SK-N-SH treated with all-trans-retinoic acid at 6 μM for 48 hours (cell line): ENCODE data around the gene POLR3K.

ENCODE experiments used
- ATAC-seq: fragments of 200-7000 bp; cut with Tn5 transposase; 3 replicates; pipeline ENCODE4 v1.9.1; 2020; ENCODE audit warnings: mild to moderate bottlenecking, moderate library complexity
- ARNTL ChIP-seq: fragments of 450-650 bp; formaldehyde crosslinking; IDR thresholded peaks from 2 replicates; pipeline ENCODE4 v1.5.0; 2020; ENCODE audit warnings: low read depth, mild to moderate bottlenecking, moderate library complexity, borderline replicate concordance
- BACH2 ChIP-seq: fragments of 250-450 bp; sonication (Bioruptor Pico); IDR thresholded peaks from 2 replicates; pipeline ENCODE4 v1.9.0; 2021; ENCODE audit warnings: mild to moderate bottlenecking, borderline replicate concordance
- CSDC2 ChIP-seq: fragments of 250-450 bp; sonication (Bioruptor Pico); IDR thresholded peaks from 2 replicates; pipeline ENCODE4 v1.5.0; 2020; ENCODE audit warnings: mild to moderate bottlenecking, moderate library complexity
- GLIS3 ChIP-seq: fragments of 250-450 bp; sonication (Bioruptor Pico); IDR thresholded peaks from 2 replicates; pipeline ENCODE4 v1.5.0; 2020; ENCODE audit warnings: mild to moderate bottlenecking, moderate library complexity
- ISL1 ChIP-seq: fragments of 250-450 bp; sonication (Bioruptor Pico); IDR thresholded peaks from 2 replicates; pipeline ENCODE4 v2.1.2; 2022; ENCODE audit warnings: mild to moderate bottlenecking, moderate library complexity
- OSR1 ChIP-seq: fragments of 250-450 bp; sonication (Bioruptor Pico); IDR thresholded peaks from 2 replicates; pipeline ENCODE4 v1.8.0; 2022; ENCODE audit warnings: moderate library complexity, mild to moderate bottlenecking, inconsistent platforms
- RARB ChIP-seq: fragments of 250-450 bp; sonication (Bioruptor Pico); IDR thresholded peaks from 2 replicates; pipeline ENCODE4 v1.8.0; 2021; ENCODE audit warnings: mild to moderate bottlenecking, moderate library complexity
- SNAI2 ChIP-seq: fragments of 250-450 bp; sonication (Bioruptor Pico); IDR thresholded peaks from 2 replicates; pipeline ENCODE4 v1.5.0; 2020; ENCODE audit warnings: mild to moderate bottlenecking, moderate library complexity
- ZC3H10 ChIP-seq: fragments of 250-450 bp; sonication (Bioruptor Pico); IDR thresholded peaks from 2 replicates; pipeline ENCODE4 v1.5.1; 2021; ENCODE audit warnings: mild to moderate bottlenecking, moderate library complexity
- ZFP3 ChIP-seq: fragments of 250-450 bp; sonication (Bioruptor Pico); IDR thresholded peaks from 2 replicates; pipeline ENCODE4 v1.5.0; 2020; ENCODE audit warnings: mild to moderate bottlenecking, moderate library complexity
- ZFP30 ChIP-seq: fragments of 450-650 bp; formaldehyde crosslinking; IDR thresholded peaks from 2 replicates; pipeline ENCODE4 v1.5.0; 2022; ENCODE audit warnings: mild to moderate bottlenecking, moderate library complexity
- ZNF565 ChIP-seq: fragments of 450-650 bp; formaldehyde crosslinking; conservative IDR thresholded peaks from 2 replicates; pipeline ENCODE4 v1.5.0; 2020; ENCODE audit warnings: low read depth, mild to moderate bottlenecking, moderate library complexity
- ZNF70 ChIP-seq: fragments of 450-650 bp; formaldehyde crosslinking; IDR thresholded peaks from 2 replicates; pipeline ENCODE4 v1.5.0; 2020; ENCODE audit warnings: mild to moderate bottlenecking, moderate library complexity
- TF ChIP-seq, protein P1 (sequence below): fragments of 250-450 bp; sonication (Bioruptor Pico); IDR thresholded peaks from 2 replicates; pipeline ENCODE4 v1.5.0; 2020; ENCODE audit warnings: mild to moderate bottlenecking, moderate library complexity
- TF ChIP-seq, protein P2 (sequence below): fragments of 250-450 bp; sonication (Bioruptor Pico); IDR thresholded peaks from 2 replicates; pipeline ENCODE4 v1.5.1; 2020; ENCODE audit warnings: low read depth, mild to moderate bottlenecking, moderate library complexity
- TF ChIP-seq, protein P3 (sequence below): fragments of 250-450 bp; sonication (Bioruptor Pico); IDR thresholded peaks from 2 replicates; pipeline ENCODE4 v1.8.0; 2020; ENCODE audit warnings: mild to moderate bottlenecking, moderate library complexity, borderline replicate concordance
- TF ChIP-seq, protein P4 (sequence below): fragments of 250-450 bp; sonication (Bioruptor Pico); IDR thresholded peaks from 2 replicates; pipeline ENCODE4 v1.5.1; 2021; ENCODE audit warnings: mild to moderate bottlenecking, moderate library complexity

Gene POLR3K

DNA sequence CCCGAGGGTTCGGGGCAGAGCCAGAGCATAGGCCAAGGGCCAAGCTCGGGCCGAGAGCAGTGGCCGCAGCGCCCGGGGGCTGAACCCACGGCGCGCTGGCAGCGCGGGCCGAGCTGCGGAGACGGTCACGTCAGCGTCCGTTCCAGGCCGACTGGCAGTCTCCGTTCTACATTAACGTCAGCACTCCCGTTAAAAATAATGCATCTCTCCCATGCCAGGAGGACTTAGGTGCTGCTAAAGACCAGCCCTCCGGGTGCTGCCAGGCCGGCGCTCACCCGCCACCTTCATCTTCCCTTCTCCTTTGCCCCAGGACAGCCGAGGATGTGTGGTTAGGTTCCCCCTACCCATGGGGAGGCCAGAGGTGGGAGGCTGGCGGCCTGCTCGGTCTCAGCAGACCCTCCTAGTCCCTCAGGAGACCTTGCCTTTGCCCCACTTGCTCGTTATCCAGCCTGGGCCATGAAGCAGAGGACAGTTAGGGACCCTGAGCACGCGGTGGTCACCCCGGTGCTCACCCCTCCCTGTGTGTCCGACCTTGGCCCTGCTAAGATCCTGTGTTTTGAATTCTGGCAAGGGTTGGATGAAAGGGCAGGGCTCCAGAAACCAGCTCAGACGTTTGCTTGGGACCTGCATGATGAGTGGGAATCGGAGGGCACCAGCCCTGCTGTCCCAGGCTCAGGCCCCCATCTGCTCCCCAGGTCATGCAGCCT, 25.2 kb upstream of the POLR3K start:
- TF ChIP-seq, protein P1, sequence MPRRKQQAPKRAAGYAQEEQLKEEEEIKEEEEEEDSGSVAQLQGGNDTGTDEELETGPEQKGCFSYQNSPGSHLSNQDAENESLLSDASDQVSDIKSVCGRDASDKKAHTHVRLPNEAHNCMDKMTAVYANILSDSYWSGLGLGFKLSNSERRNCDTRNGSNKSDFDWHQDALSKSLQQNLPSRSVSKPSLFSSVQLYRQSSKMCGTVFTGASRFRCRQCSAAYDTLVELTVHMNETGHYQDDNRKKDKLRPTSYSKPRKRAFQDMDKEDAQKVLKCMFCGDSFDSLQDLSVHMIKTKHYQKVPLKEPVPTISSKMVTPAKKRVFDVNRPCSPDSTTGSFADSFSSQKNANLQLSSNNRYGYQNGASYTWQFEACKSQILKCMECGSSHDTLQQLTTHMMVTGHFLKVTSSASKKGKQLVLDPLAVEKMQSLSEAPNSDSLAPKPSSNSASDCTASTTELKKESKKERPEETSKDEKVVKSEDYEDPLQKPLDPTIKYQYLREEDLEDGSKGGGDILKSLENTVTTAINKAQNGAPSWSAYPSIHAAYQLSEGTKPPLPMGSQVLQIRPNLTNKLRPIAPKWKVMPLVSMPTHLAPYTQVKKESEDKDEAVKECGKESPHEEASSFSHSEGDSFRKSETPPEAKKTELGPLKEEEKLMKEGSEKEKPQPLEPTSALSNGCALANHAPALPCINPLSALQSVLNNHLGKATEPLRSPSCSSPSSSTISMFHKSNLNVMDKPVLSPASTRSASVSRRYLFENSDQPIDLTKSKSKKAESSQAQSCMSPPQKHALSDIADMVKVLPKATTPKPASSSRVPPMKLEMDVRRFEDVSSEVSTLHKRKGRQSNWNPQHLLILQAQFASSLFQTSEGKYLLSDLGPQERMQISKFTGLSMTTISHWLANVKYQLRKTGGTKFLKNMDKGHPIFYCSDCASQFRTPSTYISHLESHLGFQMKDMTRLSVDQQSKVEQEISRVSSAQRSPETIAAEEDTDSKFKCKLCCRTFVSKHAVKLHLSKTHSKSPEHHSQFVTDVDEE (CRISPR knock-in tag): no peak
- TF ChIP-seq ZFP3 (CRISPR knock-in tag) (no peak), ZFP30 (no peak), ISL1 (no peak), SNAI2 (CRISPR knock-in tag) (no peak)
- TF ChIP-seq, all 23 proteins: peak for 0
- ATAC-seq: peak; percentile 28

DNA sequence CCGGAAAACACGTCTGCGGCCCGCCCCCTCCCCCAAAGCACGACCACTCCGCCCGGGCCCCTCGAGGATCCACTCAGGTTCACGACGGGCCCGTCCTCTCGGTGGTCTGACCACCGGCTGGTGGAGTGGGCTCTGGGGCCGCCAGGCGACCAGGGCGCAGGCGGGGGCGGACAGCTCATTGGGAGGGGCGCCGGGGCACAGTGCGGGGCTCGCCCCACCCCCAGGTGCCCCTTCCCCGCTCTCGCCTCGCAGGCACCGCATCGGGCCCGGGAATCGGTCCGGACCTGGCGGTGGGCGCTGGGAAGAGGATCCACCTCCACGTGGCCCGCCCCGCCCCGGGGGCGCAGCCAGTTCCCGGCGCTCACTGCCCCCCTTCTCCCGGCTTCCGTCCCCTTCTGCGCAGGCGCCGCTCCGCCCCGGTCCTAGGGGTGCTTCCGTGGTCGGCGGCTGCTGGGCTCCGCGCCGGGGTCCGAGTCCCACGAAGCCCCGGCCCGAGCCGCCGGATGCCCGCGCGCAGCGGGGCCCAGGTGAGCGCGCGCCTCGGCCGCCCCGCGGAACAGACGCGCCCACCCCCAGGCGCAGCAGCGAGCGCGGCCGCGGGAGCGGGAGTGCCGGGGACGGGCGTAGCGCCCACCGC, 24.5 kb upstream of the POLR3K start, which contains the start of gene MPG:
Gene MPG, plus strand, starts transcription at position 419 of the 637 bp plus-strand sequence. Its CDS starts 85 bp downstream, at position 504.
- TF ChIP-seq ZC3H10 (CRISPR knock-in tag) (no peak), ISL1 (no peak), ARNTL (no peak)
- TF ChIP-seq, protein P2, sequence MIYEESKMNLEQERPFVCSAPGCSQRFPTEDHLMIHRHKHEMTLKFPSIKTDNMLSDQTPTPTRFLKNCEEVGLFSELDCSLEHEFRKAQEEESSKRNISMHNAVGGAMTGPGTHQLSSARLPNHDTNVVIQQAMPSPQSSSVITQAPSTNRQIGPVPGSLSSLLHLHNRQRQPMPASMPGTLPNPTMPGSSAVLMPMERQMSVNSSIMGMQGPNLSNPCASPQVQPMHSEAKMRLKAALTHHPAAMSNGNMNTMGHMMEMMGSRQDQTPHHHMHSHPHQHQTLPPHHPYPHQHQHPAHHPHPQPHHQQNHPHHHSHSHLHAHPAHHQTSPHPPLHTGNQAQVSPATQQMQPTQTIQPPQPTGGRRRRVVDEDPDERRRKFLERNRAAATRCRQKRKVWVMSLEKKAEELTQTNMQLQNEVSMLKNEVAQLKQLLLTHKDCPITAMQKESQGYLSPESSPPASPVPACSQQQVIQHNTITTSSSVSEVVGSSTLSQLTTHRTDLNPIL (CRISPR knock-in tag): no peak
- TF ChIP-seq, protein P3, sequence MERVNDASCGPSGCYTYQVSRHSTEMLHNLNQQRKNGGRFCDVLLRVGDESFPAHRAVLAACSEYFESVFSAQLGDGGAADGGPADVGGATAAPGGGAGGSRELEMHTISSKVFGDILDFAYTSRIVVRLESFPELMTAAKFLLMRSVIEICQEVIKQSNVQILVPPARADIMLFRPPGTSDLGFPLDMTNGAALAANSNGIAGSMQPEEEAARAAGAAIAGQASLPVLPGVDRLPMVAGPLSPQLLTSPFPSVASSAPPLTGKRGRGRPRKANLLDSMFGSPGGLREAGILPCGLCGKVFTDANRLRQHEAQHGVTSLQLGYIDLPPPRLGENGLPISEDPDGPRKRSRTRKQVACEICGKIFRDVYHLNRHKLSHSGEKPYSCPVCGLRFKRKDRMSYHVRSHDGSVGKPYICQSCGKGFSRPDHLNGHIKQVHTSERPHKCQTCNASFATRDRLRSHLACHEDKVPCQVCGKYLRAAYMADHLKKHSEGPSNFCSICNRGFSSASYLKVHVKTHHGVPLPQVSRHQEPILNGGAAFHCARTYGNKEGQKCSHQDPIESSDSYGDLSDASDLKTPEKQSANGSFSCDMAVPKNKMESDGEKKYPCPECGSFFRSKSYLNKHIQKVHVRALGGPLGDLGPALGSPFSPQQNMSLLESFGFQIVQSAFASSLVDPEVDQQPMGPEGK: peak; percentile 51; the same call in 1 of the 2 replicates
- ATAC-seq: peak; percentile 70

DNA sequence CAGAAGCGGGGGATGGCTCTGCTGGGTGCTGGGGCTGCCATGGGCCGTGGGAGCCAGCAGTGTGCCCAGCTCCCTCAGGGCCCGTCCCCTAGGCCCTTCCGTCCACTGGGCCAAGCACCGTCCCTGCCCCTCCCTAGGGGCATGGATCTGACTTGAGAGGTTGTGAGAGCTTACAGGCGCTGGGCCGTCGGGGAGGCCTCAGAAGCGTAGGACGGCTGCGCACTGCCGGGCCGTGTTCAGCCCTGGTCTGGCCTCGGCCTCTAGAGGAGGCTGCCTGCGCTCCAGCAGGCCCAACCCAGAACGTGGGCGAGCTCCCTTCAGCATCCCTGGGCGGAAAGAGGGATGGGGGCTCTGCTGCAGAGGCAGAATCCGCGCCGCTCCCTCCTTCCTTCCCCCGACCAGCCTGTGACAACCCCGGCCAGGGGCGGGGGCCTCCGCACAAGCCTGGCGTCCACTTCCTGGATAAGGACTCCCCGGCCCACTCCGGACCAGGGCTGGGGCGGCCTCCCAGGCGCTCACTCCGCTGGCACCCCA, 23.9 kb upstream of the POLR3K start:
- peak; percentile 47 for ATAC-seq
- TF ChIP-seq ZNF565 (CRISPR knock-in tag) (no peak), OSR1 (CRISPR knock-in tag) (no peak), CSDC2 (no peak)

DNA sequence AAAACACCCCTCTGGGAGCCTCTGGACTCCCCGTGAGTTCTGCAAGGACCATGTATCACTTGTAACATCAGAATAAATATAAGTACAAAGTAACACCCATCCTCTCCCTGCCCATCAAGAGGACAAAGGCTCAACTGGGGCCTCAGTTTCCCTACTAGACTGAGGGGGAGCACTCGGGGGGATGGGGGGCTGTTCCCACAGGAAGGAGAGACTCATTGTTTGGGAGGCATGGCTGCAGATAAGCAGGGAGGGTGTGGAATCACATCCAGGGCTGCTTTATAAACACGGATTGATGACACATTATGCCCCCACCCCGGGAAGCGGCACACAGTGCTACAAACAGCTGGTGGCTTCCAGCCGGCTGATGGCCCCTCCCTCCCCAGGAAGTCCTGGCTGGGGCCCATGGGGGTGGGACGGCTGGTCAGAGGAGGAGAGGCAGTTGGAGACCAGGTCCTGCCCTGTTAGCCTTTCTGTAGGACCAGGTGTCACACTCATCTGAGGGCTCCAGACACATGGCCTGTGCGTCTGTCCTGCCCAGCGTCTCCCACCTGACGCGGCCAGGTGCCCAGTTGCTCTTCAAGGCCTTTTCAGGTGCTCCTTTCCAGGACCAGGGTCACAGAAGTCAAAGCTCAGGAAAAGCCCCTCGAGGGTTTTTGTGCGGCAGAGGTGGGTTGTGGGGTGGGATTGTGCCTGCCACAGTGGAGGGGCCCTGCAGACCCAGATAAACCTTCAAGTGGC, 23.3 kb upstream of the POLR3K start:
- ATAC-seq: 0 out of 3 replicates have a peak, but pooled peaks have one; percentile 1
- no peak for TF ChIP-seq ISL1
- TF ChIP-seq, protein P3: 0 out of 2 replicates have a peak, but pooled peaks have one; percentile 15

DNA sequence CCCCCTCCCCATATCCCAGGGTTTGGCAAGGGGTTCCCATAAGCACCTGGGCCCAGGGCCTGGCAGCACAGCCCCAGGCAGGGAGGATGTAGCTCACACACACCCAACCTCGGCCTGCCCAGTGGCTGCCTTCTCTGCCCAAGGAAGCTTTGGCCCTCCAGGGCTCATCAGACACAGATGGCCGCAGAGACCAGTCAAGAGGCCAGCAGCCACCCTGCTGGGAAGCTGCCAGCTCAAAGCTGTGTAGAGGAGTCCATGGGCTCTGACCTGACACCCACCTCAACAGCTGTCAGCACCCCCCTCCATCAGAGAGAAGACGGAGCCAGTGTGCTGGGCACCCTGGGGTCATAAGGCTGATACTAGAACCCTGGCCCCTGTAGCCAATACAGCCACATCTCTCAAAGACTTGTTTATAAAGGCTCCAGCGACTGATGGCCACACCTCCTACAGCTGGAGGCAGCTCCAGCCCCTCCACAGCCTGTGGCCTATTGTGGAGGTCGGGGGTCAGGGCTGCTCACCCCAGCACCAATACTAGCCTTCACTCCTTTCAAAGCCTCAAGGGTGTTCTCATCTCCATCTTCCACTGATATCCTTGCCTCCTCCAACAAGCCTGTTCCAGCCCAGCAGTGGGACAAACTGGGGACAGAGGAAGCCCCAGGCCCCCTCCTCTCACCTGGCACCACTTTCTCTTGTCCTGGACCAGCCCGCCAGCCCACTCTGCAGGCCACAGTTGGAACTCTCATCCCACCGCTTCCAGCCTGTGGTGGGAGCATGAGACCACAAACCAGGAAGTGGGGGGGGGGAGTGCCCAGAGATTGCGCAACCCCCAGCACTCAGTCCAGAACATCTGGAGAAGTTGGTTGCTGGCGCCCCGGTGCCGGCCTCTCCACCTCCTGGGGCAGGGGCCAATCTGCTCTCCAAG, 22.4 kb upstream of the POLR3K start:
- ATAC-seq: no peak
- TF ChIP-seq ZFP3 (CRISPR knock-in tag): no peak
- no peak for TF ChIP-seq RARB (CRISPR knock-in tag)
- TF ChIP-seq, protein P1 (CRISPR knock-in tag): no peak
- TF ChIP-seq ZFP30: no peak
- no peak for TF ChIP-seq BACH2
- no peak for TF ChIP-seq SNAI2 (CRISPR knock-in tag)
- TF ChIP-seq, protein P4, sequence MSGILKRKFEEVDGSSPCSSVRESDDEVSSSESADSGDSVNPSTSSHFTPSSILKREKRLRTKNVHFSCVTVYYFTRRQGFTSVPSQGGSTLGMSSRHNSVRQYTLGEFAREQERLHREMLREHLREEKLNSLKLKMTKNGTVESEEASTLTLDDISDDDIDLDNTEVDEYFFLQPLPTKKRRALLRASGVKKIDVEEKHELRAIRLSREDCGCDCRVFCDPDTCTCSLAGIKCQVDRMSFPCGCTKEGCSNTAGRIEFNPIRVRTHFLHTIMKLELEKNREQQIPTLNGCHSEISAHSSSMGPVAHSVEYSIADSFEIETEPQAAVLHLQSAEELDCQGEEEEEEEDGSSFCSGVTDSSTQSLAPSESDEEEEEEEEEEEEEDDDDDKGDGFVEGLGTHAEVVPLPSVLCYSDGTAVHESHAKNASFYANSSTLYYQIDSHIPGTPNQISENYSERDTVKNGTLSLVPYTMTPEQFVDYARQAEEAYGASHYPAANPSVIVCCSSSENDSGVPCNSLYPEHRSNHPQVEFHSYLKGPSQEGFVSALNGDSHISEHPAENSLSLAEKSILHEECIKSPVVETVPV (CRISPR knock-in tag): no peak
- no peak for TF ChIP-seq GLIS3 (CRISPR knock-in tag)
- TF ChIP-seq ZNF70: no peak
